ENCODE data around the gene RALY. TPM values are rescaled to one million over a fixed set of nuclear protein-coding genes. Genes with fewer than 3 reads are reported as not detected.

RALY gene
- total and polyA plus RNA-seq, 2 of the 4 experiments (the other 2 are of a cell fraction), result 46.2 to 115 TPM

- no peak overlapping the region for H2BK120ac ChIP-seq (ENCODE audit: low read depth, low read length)
- peaks cover 22% of the 10 kb centered on the region for H3K36me3 ChIP-seq (ENCODE audit: control insufficient read depth, insufficient read depth, low read length)
- no peak for ATAC-seq (ENCODE audit: low read depth)
- in situ Hi-C loops (cut with MboI; ENCODE audit: low sequenced_read_pairs) (no loop called here), intact Hi-C loops (cut with micrococcal nuclease) (no loop called here), dilution Hi-C loops (cut with HindIII; ENCODE audit: low sequenced_read_pairs, unreplicated experiment) (no loop called here)
- no peak overlapping the region for H3K56ac ChIP-seq (ENCODE audit: extremely low read depth, insufficient read depth, low read length)
- no peak overlapping the region for H3K4ac ChIP-seq (ENCODE audit: low read depth, low read length)
- H2AK9ac ChIP-seq (replicated peaks; ENCODE audit: low read depth, low read length, poor library complexity), result peak overlapping the region; percentile 6
- no peak overlapping the region for H3K23ac ChIP-seq (ENCODE audit: low read depth, low read length)
- H3K27ac ChIP-seq (ENCODE audit: insufficient read depth, low read length), result no peak overlapping the region
- no peak overlapping the region for H2BK20ac ChIP-seq (ENCODE audit: low read depth, low read length)
- H3K4me2 ChIP-seq (ENCODE audit: low read depth, low read length), result no peak overlapping the region
- no peak for TF ChIP-seq CEBPB (IDR thresholded peaks at IDR 0.05; ENCODE audit: low read depth, low read length)
- TF ChIP-seq SMC3 (IDR thresholded peaks at IDR 0.05; ENCODE audit: low read depth, low read length), result no peak
- no peak for TF ChIP-seq MXI1 (IDR thresholded peaks at IDR 0.05; ENCODE audit: borderline replicate concordance, low read depth, low read length)
- TF ChIP-seq RFX5 (IDR thresholded peaks at IDR 0.05; ENCODE audit: low read depth, low read length), result no peak
- no peak for TF ChIP-seq MAZ (IDR thresholded peaks at IDR 0.05; ENCODE audit: borderline replicate concordance, low read depth, low read length)
- TF ChIP-seq RAD21 (IDR thresholded peaks at IDR 0.05; ENCODE audit: low read length), result no peak
- no peak for TF ChIP-seq FOS (IDR thresholded peaks at IDR 0.05; ENCODE audit: low read depth, low read length)
- no peak for TF ChIP-seq POLR2A (IDR thresholded peaks at IDR 0.05; ENCODE audit: low read depth, low read length)
- no peak for TF ChIP-seq NFE2L2 (IDR thresholded peaks at IDR 0.05; ENCODE audit: low read depth, low read length)
- TF ChIP-seq RCOR1 (IDR thresholded peaks at IDR 0.05; ENCODE audit: insufficient replicate concordance, low read length), result no peak
- TF ChIP-seq CTCF (conservative IDR thresholded peaks at IDR 0.05; ENCODE audit: low read depth, low read length), result no peak
- TF ChIP-seq MAFK (IDR thresholded peaks at IDR 0.05; ENCODE audit: low read depth, low read length), result no peak
- TF ChIP-seq CHD1 (IDR thresholded peaks at IDR 0.05; ENCODE audit: low read depth, low read length), result no peak
- no peak overlapping the region for H3K14ac ChIP-seq (replicated peaks; ENCODE audit: low read depth, low read length)
- no peak overlapping the region for H3K18ac ChIP-seq (ENCODE audit: low read depth, low read length)
- BruUV-seq (replicated peaks), result no TSS peak
- ChIA-PET POLR2A (ENCODE audit: unreplicated experiment) (no interaction called here), CTCF (no interaction called here)
- H4K91ac ChIP-seq (ENCODE audit: insufficient read depth, low read depth, low read length), result no peak overlapping the region
- no peak overlapping the region for H3K9ac ChIP-seq (ENCODE audit: low read depth, low read length)
- DNase-seq, result no peak
- H3K4me3 ChIP-seq (ENCODE audit: insufficient read depth, low read depth, low read length), result no peak overlapping the region
- WGBS, 2 experiments (ENCODE audit: extremely low coverage in 2 of 2, insufficient read length in 1 of 2), result 96% methylated on average over 4 of the region's 4 CpGs; no CpG with 5 or more reads in 1 of the 2 experiments
- peaks cover 46 to 80% of the 10 kb centered on the region in 2 experiments for H3K79me1 ChIP-seq (ENCODE audit: low read depth in 1 of 2, low read length in 2 of 2)
- H4K8ac ChIP-seq (ENCODE audit: low read depth in 2 of 2, low read length in 2 of 2), result no peak overlapping the region
- no peak overlapping the region for H2AFZ ChIP-seq (replicated peaks; ENCODE audit: low read length, poor library complexity)
- H4K5ac ChIP-seq (ENCODE audit: low read depth, low read length), result no peak overlapping the region
- H3K9me3 ChIP-seq (ENCODE audit: control insufficient read depth, insufficient read depth, low read length), result no peaks in the 10 kb centered on the region
- H2AK5ac ChIP-seq (ENCODE audit: low read depth, low read length), result no peak overlapping the region
- H3K27me3 ChIP-seq (ENCODE audit: control insufficient read depth, insufficient read depth, low read length), result no peaks in the 10 kb centered on the region
- H3K9me1 ChIP-seq (ENCODE audit: insufficient read depth, low read length), result peaks cover 31% of the 10 kb centered on the region
- H4K20me1 ChIP-seq (ENCODE audit: insufficient read depth, low read length), result peaks cover 68% of the 10 kb centered on the region
- H2BK5ac ChIP-seq (ENCODE audit: low read depth, low read length, poor library complexity, severe bottlenecking), result no peak overlapping the region
- no peak overlapping the region for H2BK15ac ChIP-seq (ENCODE audit: low read depth, low read length)
- H3K4me1 ChIP-seq (ENCODE audit: control insufficient read depth, insufficient read depth, low read length), result peaks cover 7% of the 10 kb centered on the region
These were observed 40.2 kb downstream of the RALY start for GRCh38 chr20:34033903-34034302.

Data from IMR-90 (cell line).